CD4-positive, alpha-beta T cell treated with Interleukin-17A for 4 hours (primary cell): ENCODE measurements around the gene MS4A4A.
"Not testable (repeated sequence)": the region's sequence is repeated elsewhere in the genome, so short reads cannot be mapped to it uniquely, and the experiment has no call there.

Source experiments
- DNase-seq: peaks from one replicate; pipeline ENCODE4 v3.0.0-alpha.2; 2020; ENCODE audit warnings: mixed read lengths

Gene MS4A4A

GRCh38 chr11:60280412-60280811 lies at the start of gene MS4A4A:
Gene MS4A4A, plus strand, starts transcription at chr11:60280666. Its CDS starts 10 bp downstream, at chr11:60280676.
- no peak for DNase-seq

GRCh38 chr11:60230681-60231080 lies 49.8 kb upstream of the MS4A4A start:
- no peak for DNase-seq

GRCh38 chr11:60235321-60235720 lies 45.1 kb upstream of the MS4A4A start:
- DNase-seq: no peak

- DNase-seq: no peak
Measured at GRCh38 chr11:60240662-60241061, 39.8 kb upstream of the MS4A4A start.

GRCh38 chr11:60241786-60242185 lies 38.7 kb upstream of the MS4A4A start:
- DNase-seq: no peak

- DNase-seq: no peak
Measured at GRCh38 chr11:60242740-60243239, 37.7 kb upstream of the MS4A4A start, which contains the start of gene MS4A4E. Gene MS4A4E, minus strand, starts transcription at chr11:60243137. Its CDS starts 13,082 bp downstream, at chr11:60230055.

GRCh38 chr11:60251485-60252212 lies 28.8 kb upstream of the MS4A4A start:
- DNase-seq: no peak

GRCh38 chr11:60252213-60253108 lies 28.0 kb upstream of the MS4A4A start:
- no peak for DNase-seq

GRCh38 chr11:60257956-60258722 lies 22.3 kb upstream of the MS4A4A start:
- no peak for DNase-seq

GRCh38 chr11:60261014-60261413 lies 19.5 kb upstream of the MS4A4A start:
- DNase-seq: no peak

- no peak for DNase-seq
Measured at GRCh38 chr11:60263402-60263801, 17.1 kb upstream of the MS4A4A start.

GRCh38 chr11:60264644-60265043 lies 15.8 kb upstream of the MS4A4A start:
- DNase-seq: no peak

GRCh38 chr11:60265373-60266214 lies 14.9 kb upstream of the MS4A4A start:
- DNase-seq: no peak

- DNase-seq: no peak
Measured at GRCh38 chr11:60274416-60274815, 6.0 kb upstream of the MS4A4A start.

- DNase-seq: no peak
Measured at GRCh38 chr11:60281485-60281884, 1.0 kb downstream of the MS4A4A start.

GRCh38 chr11:60282286-60282685 lies 1.8 kb downstream of the MS4A4A start:
- DNase-seq: no peak

GRCh38 chr11:60285411-60286126 lies 5.1 kb downstream of the MS4A4A start:
- not testable (repeated sequence) for DNase-seq

GRCh38 chr11:60288531-60288930 lies 8.1 kb downstream of the MS4A4A start:
- DNase-seq: no peak

- DNase-seq: no peak
Measured at GRCh38 chr11:60292145-60292544, 11.7 kb downstream of the MS4A4A start.

GRCh38 chr11:60301178-60301577 lies 20.7 kb downstream of the MS4A4A start:
- DNase-seq: no peak

- not testable (repeated sequence) for DNase-seq
Measured at GRCh38 chr11:60301884-60302283, 21.4 kb downstream of the MS4A4A start.
